ENCODE measurements around the gene HES6.

GRCh38 chr2:238278626-238279323 lies 38.9 kb upstream of the HES6 start:
- TF ChIP-seq CTCF (IDR thresholded peaks at IDR 0.05) (no peak), POLR2A (IDR thresholded peaks at IDR 0.05) (no peak), EP300 (IDR thresholded peaks at IDR 0.05) (no peak)
